ENCODE data around the gene EXOC6B. TPM values are rescaled to one million over a fixed set of nuclear protein-coding genes. Genes with fewer than 3 reads are reported as not detected.

EXOC6B gene
- total RNA-seq, 4 donors from 2014 or later, result 21.0 to 57.7 (median 36.1) TPM

DNA sequence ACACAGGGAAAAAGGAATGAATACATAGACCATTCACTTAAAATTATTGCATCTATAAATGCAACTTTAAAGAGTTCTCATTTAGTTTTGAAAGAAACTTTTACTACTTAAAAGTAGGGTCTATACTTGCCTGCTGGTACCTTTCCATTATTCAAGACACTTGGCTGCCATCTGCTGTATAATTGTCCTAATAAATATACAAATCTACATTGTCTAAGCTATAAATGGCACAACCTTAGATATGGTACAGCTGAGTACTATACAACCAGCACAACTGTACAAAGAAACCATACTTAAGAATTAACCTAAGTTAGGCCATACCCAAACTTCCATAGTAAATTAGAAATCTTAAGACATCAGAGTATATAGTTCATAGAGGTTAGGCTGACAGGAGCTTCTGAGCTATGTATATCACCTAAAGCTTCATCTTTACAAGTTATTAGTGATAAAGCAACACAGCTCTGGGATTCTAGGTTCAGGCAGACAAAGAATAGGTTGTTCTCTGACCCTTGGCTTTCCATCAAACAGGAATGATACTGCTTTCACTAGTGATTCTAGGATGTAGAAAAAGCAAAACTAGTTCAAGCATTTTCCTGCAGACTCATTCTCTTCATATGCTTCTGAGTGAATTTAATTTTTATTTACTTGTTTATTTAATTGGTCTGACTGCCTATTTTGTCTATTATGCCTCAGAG, 22.1 kb downstream of the EXOC6B start:
- DNase-seq, result no peak
- intact Hi-C loops (cut with DNase I), result no loop called here
- Histone ChIP-seq H3K27me3 (no peaks in the 10 kb centered on the region), H3K36me3 (no peaks in the 10 kb centered on the region), H3K9me3 (peaks cover 0 to 7% (median 5%) of the 10 kb centered on the region in 3 donors), H3K4me1 (peaks cover 0 to 7% (median 0%) of the 10 kb centered on the region in 3 donors), H3K4me3 (no peak overlapping the region), H3K27ac (no peak overlapping the region)
- TF ChIP-seq POLR2A (IDR thresholded peaks at IDR 0.05), result no peak
- TF ChIP-seq, protein P1, sequence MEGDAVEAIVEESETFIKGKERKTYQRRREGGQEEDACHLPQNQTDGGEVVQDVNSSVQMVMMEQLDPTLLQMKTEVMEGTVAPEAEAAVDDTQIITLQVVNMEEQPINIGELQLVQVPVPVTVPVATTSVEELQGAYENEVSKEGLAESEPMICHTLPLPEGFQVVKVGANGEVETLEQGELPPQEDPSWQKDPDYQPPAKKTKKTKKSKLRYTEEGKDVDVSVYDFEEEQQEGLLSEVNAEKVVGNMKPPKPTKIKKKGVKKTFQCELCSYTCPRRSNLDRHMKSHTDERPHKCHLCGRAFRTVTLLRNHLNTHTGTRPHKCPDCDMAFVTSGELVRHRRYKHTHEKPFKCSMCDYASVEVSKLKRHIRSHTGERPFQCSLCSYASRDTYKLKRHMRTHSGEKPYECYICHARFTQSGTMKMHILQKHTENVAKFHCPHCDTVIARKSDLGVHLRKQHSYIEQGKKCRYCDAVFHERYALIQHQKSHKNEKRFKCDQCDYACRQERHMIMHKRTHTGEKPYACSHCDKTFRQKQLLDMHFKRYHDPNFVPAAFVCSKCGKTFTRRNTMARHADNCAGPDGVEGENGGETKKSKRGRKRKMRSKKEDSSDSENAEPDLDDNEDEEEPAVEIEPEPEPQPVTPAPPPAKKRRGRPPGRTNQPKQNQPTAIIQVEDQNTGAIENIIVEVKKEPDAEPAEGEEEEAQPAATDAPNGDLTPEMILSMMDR (IDR thresholded peaks at IDR 0.05), result no peak

DNA sequence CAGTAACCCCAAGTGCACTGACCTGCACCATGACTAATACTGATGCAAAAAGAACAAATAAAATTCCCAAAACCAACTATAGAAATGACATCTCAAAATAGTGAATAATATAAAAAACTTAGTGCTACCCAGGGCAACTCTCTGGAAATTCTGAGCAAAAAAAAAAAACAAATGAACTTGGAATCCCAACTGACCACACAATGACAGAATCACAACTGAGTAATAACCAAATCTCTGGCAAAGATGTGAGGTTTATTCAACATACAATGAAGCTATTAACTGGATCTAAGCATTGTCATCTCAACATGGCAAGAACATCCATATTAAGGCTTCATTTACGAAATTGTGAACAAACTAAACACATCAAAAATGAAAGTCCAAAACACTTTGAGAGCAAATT, 22.7 kb downstream of the EXOC6B start:
- 33 to 73% methylated on average over 1 of the region's 1 CpG for WGBS, 2 donors
- no peaks in the 10 kb centered on the region for H3K36me3 ChIP-seq
- H3K27ac ChIP-seq, result no peak overlapping the region
- H3K4me1 ChIP-seq, result peaks cover 0 to 7% (median 0%) of the 10 kb centered on the region in 3 donors
- intact Hi-C loops (cut with DNase I), result no loop called here
- no peak for DNase-seq
- no peak overlapping the region for H3K4me3 ChIP-seq
- TF ChIP-seq, protein P1 (IDR thresholded peaks at IDR 0.05), result no peak
- TF ChIP-seq POLR2A (IDR thresholded peaks at IDR 0.05), result no peak
- no peaks in the 10 kb centered on the region for H3K27me3 ChIP-seq
- H3K9me3 ChIP-seq, result peaks cover 0 to 2% (median 0%) of the 10 kb centered on the region in 3 donors

DNA sequence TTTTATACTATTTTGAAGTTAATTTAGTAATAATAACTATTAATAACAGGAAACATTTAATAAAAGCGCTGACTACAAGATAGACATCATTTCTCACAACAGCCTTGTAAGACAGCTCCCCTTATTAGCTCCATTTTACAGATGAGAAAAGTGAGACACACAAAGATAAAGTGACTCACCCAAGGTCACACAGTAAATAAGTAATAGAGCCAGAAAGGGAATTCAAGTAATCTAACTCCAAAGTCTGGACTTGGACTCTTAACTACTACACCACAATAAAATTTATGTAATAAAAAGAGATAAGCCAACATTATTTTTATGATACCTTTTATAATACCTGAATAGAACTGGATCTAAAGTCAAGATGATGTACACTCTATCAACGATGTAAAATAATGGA, 25.3 kb downstream of the EXOC6B start:
- no peak for DNase-seq
- peaks cover 0 to 7% (median 0%) of the 10 kb centered on the region in 3 donors for H3K4me1 ChIP-seq
- H3K36me3 ChIP-seq, result no peaks in the 10 kb centered on the region
- no peak overlapping the region for H3K4me3 ChIP-seq
- intact Hi-C loops (cut with DNase I), result no loop called here
- no peaks in the 10 kb centered on the region for H3K9me3 ChIP-seq
- TF ChIP-seq POLR2A (IDR thresholded peaks at IDR 0.05), result no peak
- TF ChIP-seq, protein P1 (IDR thresholded peaks at IDR 0.05), result no peak
- H3K27me3 ChIP-seq, result no peaks in the 10 kb centered on the region
- WGBS, 2 donors, result 93 to 94% methylated on average over 2 of the region's 2 CpGs
- no peak overlapping the region for H3K27ac ChIP-seq

- Histone ChIP-seq H3K27ac (no peak overlapping the region), H3K27me3 (no peaks in the 10 kb centered on the region), H3K4me3 (no peak overlapping the region), H3K36me3 (no peaks in the 10 kb centered on the region), H3K4me1 (peaks cover 0 to 11% (median 0%) of the 10 kb centered on the region in 3 donors), H3K9me3 (no peaks in the 10 kb centered on the region)
- intact Hi-C loops (cut with DNase I), result no loop called here
- TF ChIP-seq POLR2A (IDR thresholded peaks at IDR 0.05), result no peak
- TF ChIP-seq, protein P1 (IDR thresholded peaks at IDR 0.05), result no peak
- no peak for DNase-seq
- 98 to 100% methylated on average over 4 of the region's 4 CpGs for WGBS, 2 donors
Measured at GRCh38 chr2:72797740-72798139, 28.1 kb downstream of the EXOC6B start.

DNA sequence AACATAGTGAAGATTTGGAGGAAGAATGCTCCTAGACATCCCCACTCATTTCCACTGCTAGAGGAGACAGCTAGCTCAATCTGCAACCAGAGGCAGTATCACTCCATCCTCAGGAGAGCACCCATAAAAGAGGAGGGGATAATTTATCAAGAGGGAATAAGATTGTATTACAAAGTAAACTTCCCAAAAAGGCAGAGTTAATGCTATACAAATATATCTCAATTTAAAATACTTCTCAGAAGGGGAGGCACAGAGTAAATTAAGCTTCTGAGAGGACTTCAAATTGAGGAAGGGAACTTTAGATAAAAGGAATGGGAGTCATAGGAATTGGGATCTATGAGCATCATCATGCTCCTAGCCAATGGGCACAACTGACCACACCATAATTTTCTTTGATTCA, 29.1 kb downstream of the EXOC6B start:
- no peaks in the 10 kb centered on the region for H3K27me3 ChIP-seq
- no peak overlapping the region for H3K27ac ChIP-seq
- intact Hi-C loops (cut with DNase I), result no loop called here
- H3K4me1 ChIP-seq, result peaks cover 0 to 11% (median 0%) of the 10 kb centered on the region in 3 donors
- H3K4me3 ChIP-seq, result no peak overlapping the region
- no peak for TF ChIP-seq POLR2A (IDR thresholded peaks at IDR 0.05)
- TF ChIP-seq, protein P1 (IDR thresholded peaks at IDR 0.05), result no peak
- H3K36me3 ChIP-seq, result no peaks in the 10 kb centered on the region
- no peak for DNase-seq
- H3K9me3 ChIP-seq, result no peaks in the 10 kb centered on the region

All from esophagus squamous epithelium (tissue), 5 donors.